ENCODE results near the gene MLN. TPM values are rescaled to one million over a fixed set of nuclear protein-coding genes. Genes with fewer than 3 reads are reported as not detected.

The MLN gene
- total RNA-seq, 1 experiment from 2014 or later: not detected

DNA sequence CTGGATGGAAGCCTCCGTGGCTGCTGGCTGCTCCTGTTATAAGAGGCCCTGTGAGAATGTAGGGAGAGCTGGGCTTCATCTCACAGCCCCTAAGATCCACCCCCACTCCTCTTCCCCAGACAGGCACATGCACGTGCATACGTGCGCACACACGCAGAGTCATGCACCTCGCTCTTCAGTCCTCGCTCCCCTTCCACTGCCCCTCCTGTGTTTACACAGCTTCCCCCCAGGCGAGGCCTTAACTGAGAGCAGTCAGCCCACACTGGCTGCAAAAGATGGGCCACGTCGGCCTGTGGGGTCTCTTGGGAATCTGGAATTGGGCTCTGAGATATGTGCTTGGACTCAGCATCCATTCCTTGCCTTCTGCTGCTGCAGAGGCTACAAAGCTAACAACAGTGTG lies 35.2 kb upstream of the MLN start:
- Histone ChIP-seq H3K79me2 (ENCODE audit: insufficient read depth, low read length) (no peaks in the 10 kb centered on the region), H3K36me3 (ENCODE audit: control insufficient read depth in 1 of 2, insufficient read depth in 2 of 2, low read length in 2 of 2) (no peaks in the 10 kb centered on the region), H4K20me1 (ENCODE audit: insufficient read depth) (no peaks in the 10 kb centered on the region), H3K4me1 (ENCODE audit: control insufficient read depth in 1 of 2, insufficient read depth in 2 of 2, low read length in 2 of 2) (peaks cover 21 to 39% of the 10 kb centered on the region in 2 experiments), H2AFZ (ENCODE audit: low read depth, low read length, poor library complexity, severe bottlenecking) (no peak overlapping the region), H3K9ac (ENCODE audit: low read length) (peak overlapping the region; percentile 47; the same call in 1 of the 2 replicates), H3K9me2 (ENCODE audit: insufficient read depth) (no peaks in the 10 kb centered on the region), H3K9me3 (ENCODE audit: control insufficient read depth in 1 of 2, insufficient read depth in 1 of 2, low read depth in 1 of 2, low read length in 2 of 2) (no peaks in the 10 kb centered on the region), H3K27me3 (ENCODE audit: insufficient read depth, low read length) (no peaks in the 10 kb centered on the region), H3K4me3 (replicated peaks in 1 of 2; ENCODE audit: low read depth in 1 of 2, low read length in 2 of 2) (no peak overlapping the region), H3K4me2 (ENCODE audit: low read length) (no peak overlapping the region), H3K27ac (ENCODE audit: low read depth, low read length) (no peak overlapping the region; the same call in 1 of the 2 replicates)
- ChIA-PET RAD21 (ENCODE audit: low non-redundant PET in 1 of 2, low total read pairs in 2 of 2, uncharacterized antibody in 2 of 2, unreplicated experiment in 2 of 2) (no interaction called here), POLR2A (no interaction called here), CTCF (interaction anchor here (1.3 to 2.5 kb wide), 2 partner anchors 17 to 189 kb away, joined by 3 to 9 read pairs; no protein-coding TSS in a partner anchor)
- TF ChIP-seq TCF7L2 (IDR thresholded peaks at IDR 0.05; ENCODE audit: borderline replicate concordance, extremely low read depth, insufficient read depth, insufficient read length): no peak
- no peak for TF ChIP-seq SRF (IDR thresholded peaks at IDR 0.05; ENCODE audit: low read depth)
- TF ChIP-seq ELF1 (IDR thresholded peaks at IDR 0.05; ENCODE audit: borderline replicate concordance, low read depth): no peak
- TF ChIP-seq RAD21 (IDR thresholded peaks at IDR 0.05; ENCODE audit: low read depth): no peak
- TF ChIP-seq CBX3 (IDR thresholded peaks at IDR 0.05; ENCODE audit: low read depth): no peak
- no peak for TF ChIP-seq FOSL1 (IDR thresholded peaks at IDR 0.05; ENCODE audit: low read depth)
- no peak for TF ChIP-seq EZH2 (IDR thresholded peaks at IDR 0.05)
- TF ChIP-seq, protein P1, sequence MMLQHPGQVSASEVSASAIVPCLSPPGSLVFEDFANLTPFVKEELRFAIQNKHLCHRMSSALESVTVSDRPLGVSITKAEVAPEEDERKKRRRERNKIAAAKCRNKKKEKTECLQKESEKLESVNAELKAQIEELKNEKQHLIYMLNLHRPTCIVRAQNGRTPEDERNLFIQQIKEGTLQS (IDR thresholded peaks at IDR 0.05): no peak
- TF ChIP-seq SIN3A (IDR thresholded peaks at IDR 0.05; ENCODE audit: low read depth): no peak
- TF ChIP-seq SP1 (IDR thresholded peaks at IDR 0.05; ENCODE audit: low read depth): no peak
- TF ChIP-seq POLR2AphosphoS5 (IDR thresholded peaks at IDR 0.05; ENCODE audit: low read depth, low read length): no peak
- TF ChIP-seq, protein P2, sequence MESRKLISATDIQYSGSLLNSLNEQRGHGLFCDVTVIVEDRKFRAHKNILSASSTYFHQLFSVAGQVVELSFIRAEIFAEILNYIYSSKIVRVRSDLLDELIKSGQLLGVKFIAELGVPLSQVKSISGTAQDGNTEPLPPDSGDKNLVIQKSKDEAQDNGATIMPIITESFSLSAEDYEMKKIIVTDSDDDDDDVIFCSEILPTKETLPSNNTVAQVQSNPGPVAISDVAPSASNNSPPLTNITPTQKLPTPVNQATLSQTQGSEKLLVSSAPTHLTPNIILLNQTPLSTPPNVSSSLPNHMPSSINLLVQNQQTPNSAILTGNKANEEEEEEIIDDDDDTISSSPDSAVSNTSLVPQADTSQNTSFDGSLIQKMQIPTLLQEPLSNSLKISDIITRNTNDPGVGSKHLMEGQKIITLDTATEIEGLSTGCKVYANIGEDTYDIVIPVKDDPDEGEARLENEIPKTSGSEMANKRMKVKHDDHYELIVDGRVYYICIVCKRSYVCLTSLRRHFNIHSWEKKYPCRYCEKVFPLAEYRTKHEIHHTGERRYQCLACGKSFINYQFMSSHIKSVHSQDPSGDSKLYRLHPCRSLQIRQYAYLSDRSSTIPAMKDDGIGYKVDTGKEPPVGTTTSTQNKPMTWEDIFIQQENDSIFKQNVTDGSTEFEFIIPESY (IDR thresholded peaks at IDR 0.05; ENCODE audit: extremely low read depth, insufficient replicate concordance, low read length): no peak
- ATAC-seq (no peak), DNase-seq (ENCODE audit: low read depth, low spot score) (no peak)
- intact Hi-C loops (cut with micrococcal nuclease): no loop called here
- no TSS peak for BruUV-seq (replicated peaks)
